Heart left ventricle (tissue), 16 donors: ENCODE results near the gene RBSN. TPM values are rescaled to one million over a fixed set of nuclear protein-coding genes. Genes with fewer than 3 reads are reported as not detected.

Source experiments
- ATAC-seq, 4 donors: fragments of 200-7000 bp; cut with Tn5 transposase; one replicate each; pipeline ENCODE4 v1.9.1; 2020 to 2022; ENCODE audit warnings: moderate library complexity in 4 of 4, mild to moderate bottlenecking in 3 of 4, moderate number of reproducible peaks in 1 of 4
- DNase-seq, 5 donors: peaks; one replicate each; pipeline ENCODE4 v3.0.0-alpha.2; 2020
- H3K27ac ChIP-seq, 12 donors: fragments of 200-600 bp; sonication (generic) in 4 of 12; one replicate each; pipeline versions ENCODE4 v1.5.0 to v1.8.0; 2016 to 2022; ENCODE audit warnings: mild to moderate bottlenecking in 2 of 12
- H3K27me3 ChIP-seq, 9 donors: fragments of 200-600 bp; sonication (generic) in 2 of 9; one replicate each; pipeline versions ENCODE4 v1.5.1 to v1.8.0; 2016 to 2022; ENCODE audit warnings: mild to moderate bottlenecking in 3 of 9
- H3K36me3 ChIP-seq, 9 donors: fragments of 200-600 bp; sonication (generic) in 2 of 9; one replicate each; pipeline versions ENCODE4 v1.5.0 to v1.8.0; 2018 to 2022; ENCODE audit warnings: mild to moderate bottlenecking in 2 of 9
- H3K4me1 ChIP-seq, 12 donors: fragments of 200-600 bp; sonication (generic) in 4 of 12; one replicate each; pipeline versions ENCODE4 v1.5.0 to v1.8.0; 2016 to 2022; ENCODE audit warnings: mild to moderate bottlenecking in 3 of 12
- H3K4me3 ChIP-seq, 12 donors: fragments of 200-600 bp; sonication (generic) in 4 of 12; one replicate each; pipeline versions ENCODE4 v1.5.0 to v1.8.0; 2017 to 2022; ENCODE audit warnings: mild to moderate bottlenecking in 9 of 12, moderate library complexity in 4 of 12
- H3K9me3 ChIP-seq, 12 donors: fragments of 200-600 bp; sonication (generic) in 4 of 12; one replicate each; pipeline versions ENCODE4 v1.5.0 to v1.8.0; 2016 to 2022; ENCODE audit warnings: mild to moderate bottlenecking in 1 of 12
- POLR2A ChIP-seq, 2 donors: fragments of 450-650 bp; IDR thresholded peaks; one replicate each; pipeline ENCODE4 v1.6.1; 2017; ENCODE audit warnings: antibody characterized with exemption in 2 of 2, mild to moderate bottlenecking in 2 of 2, moderate library complexity in 2 of 2
- WGBS, 4 donors: extraction: QIAGEN DNeasy Blood & Tissue Kit in 2 of 4; methylation state at CpG; one replicate each; pipeline versions ENCODE4 v1.1.5 to v1.1.7; 2013 to 2018; 5-methylcytosine and 5-hydroxymethylcytosine counted together
- intact Hi-C, 10 donors: fragments of 100-400 bp; cut with DNase I; formaldehyde crosslinking; loops; one replicate each; pipeline versions ENCODE4 v1.11.1 to v1.14.2; 2022
- polyA plus RNA-seq, 2 donors: library from polyadenylated mRNA; stranded (reverse); fragments of 200-250 nt; gene quantifications; one replicate each; pipeline ENCODE4 v1.2.3, GENCODE V29; 2013
- total RNA-seq, 9 donors: library from RNA; depleted of rRNA in 2 of 9; stranded (reverse); fragments of >200 nt in 2 of 9; fragmentation: NEBNext Ultra II Directional in 3 of 9; extraction: Animal tissue kit (Norgen Biotek cat#: 25700) in 3 of 9; gene quantifications; one replicate each; pipeline versions ENCODE4 v1.1.0 to v1.2.4, GENCODE V29; 2016 to 2023
- TF ChIP-seq, protein P1 (sequence below), 12 donors: fragments of 200-600 bp; sonication (generic) in 4 of 12; IDR thresholded peaks; one replicate each; pipeline versions ENCODE4 v1.5.0 to v1.8.0; 2018 to 2022; ENCODE audit warnings: antibody characterized with exemption in 12 of 12, mild to moderate bottlenecking in 5 of 12
- donor health status: ischemic (EF 13 %, LVEDD 7.1; RV severe dilation, severe dysfunction).
- donor health status: healthy with polysubstance abuse.
- donor health status: DM: no; HTN: yes; CAD: no.
- donor health status: DM: no; HTN: no; CAD: no.
- donor health status: ischemic (EF 25% LVEDD 6.9; RV normal size, moderate dysfunction).
- donor health status: ischemic (EF 25% LVEDD 5.7; RV mildly dilated, moderate dysfunction).
- donor health status: healthy.
- donor health status: DM: yes; HTN: yes; CAD: no.
- donor health status: ischemic (EF 35%, LVEDD 5.7; RV mildly dilated, moderate dysfunction).
- donor health status: nonischemic (EF 11% LVEDD 7.7; RV severe dilation, severe dysfunction).
- donor health status: DM: yes; HTN: yes; CAD: no.
- donor health status: PGD.
- donor health status: ischemic (EF 29% LVEDD 5.4; RV normal size, mild dysfunction).
- donor health status: nonischemic (EF 23%, LVEDD 6.1; RV moderate dilation, normal function).

The RBSN gene
- total and polyA plus RNA-seq, 11 donors: 5.1 to 24.1 (median 20.4) TPM

DNA sequence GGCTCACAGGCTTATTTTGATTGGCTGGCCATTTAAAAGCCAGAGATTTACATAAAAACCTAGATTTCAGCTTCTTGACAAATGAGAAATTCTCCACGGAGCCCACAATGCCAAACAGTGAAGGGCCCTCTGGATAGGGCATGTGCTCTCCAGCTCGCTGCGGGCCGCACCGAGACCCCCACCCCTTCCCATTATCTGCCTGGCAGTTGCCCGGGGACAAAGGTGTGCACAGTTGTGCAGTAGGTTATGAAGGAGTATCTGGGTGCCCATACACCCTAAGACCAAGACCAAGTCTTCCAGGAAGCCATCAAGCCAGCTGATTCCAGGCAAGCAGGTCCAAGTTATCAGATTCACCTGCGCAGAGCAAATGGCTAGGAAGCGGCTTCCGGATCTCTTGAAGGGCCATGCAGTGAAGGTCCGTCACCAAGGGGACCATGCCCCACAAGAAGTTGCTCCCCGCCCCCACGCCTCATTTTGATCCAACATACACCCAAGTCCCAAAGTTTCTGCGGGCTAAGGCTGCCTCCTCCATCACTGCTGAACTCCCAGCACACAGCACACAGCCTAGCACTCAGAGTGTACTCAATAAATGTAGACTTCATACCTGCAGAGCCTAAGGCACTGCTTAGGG lies 35.2 kb downstream of the RBSN start:
- peak overlapping the region in 9 of 12 donors; percentile 11 to 93 (median 91) for H3K27ac ChIP-seq
- H3K4me1 ChIP-seq: peaks cover 0 to 24% (median 15%) of the 10 kb centered on the region in 12 donors
- no peaks in the 10 kb centered on the region for H3K9me3 ChIP-seq
- DNase-seq: no peak
- TF ChIP-seq POLR2A (IDR thresholded peaks at IDR 0.05): no peak
- TF ChIP-seq, protein P1, sequence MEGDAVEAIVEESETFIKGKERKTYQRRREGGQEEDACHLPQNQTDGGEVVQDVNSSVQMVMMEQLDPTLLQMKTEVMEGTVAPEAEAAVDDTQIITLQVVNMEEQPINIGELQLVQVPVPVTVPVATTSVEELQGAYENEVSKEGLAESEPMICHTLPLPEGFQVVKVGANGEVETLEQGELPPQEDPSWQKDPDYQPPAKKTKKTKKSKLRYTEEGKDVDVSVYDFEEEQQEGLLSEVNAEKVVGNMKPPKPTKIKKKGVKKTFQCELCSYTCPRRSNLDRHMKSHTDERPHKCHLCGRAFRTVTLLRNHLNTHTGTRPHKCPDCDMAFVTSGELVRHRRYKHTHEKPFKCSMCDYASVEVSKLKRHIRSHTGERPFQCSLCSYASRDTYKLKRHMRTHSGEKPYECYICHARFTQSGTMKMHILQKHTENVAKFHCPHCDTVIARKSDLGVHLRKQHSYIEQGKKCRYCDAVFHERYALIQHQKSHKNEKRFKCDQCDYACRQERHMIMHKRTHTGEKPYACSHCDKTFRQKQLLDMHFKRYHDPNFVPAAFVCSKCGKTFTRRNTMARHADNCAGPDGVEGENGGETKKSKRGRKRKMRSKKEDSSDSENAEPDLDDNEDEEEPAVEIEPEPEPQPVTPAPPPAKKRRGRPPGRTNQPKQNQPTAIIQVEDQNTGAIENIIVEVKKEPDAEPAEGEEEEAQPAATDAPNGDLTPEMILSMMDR (IDR thresholded peaks at IDR 0.05): no peak
- peak in 3 of 4 donors; percentile 4 to 27 (median 7) for ATAC-seq
- peak overlapping the region; percentile 69 to 97 (median 84) for H3K4me3 ChIP-seq
- intact Hi-C loops: loop anchor here in 1 of 10 donors (10.0 kb wide), 1 partner anchor 139 kb away; no protein-coding TSS in a partner anchor
- H3K36me3 ChIP-seq: peaks cover 0 to 16% (median 7%) of the 10 kb centered on the region in 9 donors
- 81 to 84% (median 82%) methylated on average over 13 of the region's 13 CpGs for WGBS, 4 donors
- H3K27me3 ChIP-seq: no peaks in the 10 kb centered on the region

DNA sequence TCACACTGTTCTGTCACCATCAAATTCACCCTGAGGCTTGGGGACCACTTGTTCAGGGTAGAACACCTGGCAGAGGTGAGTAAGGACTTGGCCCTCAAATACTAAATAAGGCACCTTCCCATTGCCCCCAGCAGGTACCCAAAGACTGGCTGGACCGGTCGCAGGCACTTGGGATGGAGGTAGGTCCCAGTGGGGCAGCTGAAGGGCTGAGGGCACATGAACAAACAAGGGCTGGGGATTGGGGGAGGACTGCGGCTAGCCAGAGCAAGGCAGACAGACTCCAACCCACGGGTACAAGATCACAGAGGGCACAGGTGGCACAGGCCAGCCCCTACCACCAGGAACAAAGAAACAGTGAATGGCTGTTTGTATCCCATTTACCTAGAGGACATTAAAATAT lies 35.7 kb downstream of the RBSN start:
- TF ChIP-seq, protein P1 (IDR thresholded peaks at IDR 0.05): no peak
- no peak for TF ChIP-seq POLR2A (IDR thresholded peaks at IDR 0.05)
- ATAC-seq (peak in 3 of 4 donors; percentile 9 to 66 (median 60)), DNase-seq (peak in 1 of 5 donors; percentile 37)
- no peaks in the 10 kb centered on the region for H3K27me3 ChIP-seq
- peak overlapping the region in 11 of 12 donors; percentile 8 to 93 (median 59) for H3K27ac ChIP-seq
- WGBS, 4 donors: 60 to 75% (median 69%) methylated on average over 4 of the region's 4 CpGs
- H3K4me1 ChIP-seq: peaks cover 0 to 24% (median 15%) of the 10 kb centered on the region in 12 donors
- intact Hi-C loops: loop anchor here in 1 of 10 donors (10.0 kb wide), 1 partner anchor 138 kb away; no protein-coding TSS in a partner anchor
- H3K4me3 ChIP-seq: peak overlapping the region in 8 of 12 donors; percentile 69 to 90 (median 76)
- H3K9me3 ChIP-seq: no peaks in the 10 kb centered on the region
- H3K36me3 ChIP-seq: peaks cover 0 to 22% (median 12%) of the 10 kb centered on the region in 9 donors

DNA sequence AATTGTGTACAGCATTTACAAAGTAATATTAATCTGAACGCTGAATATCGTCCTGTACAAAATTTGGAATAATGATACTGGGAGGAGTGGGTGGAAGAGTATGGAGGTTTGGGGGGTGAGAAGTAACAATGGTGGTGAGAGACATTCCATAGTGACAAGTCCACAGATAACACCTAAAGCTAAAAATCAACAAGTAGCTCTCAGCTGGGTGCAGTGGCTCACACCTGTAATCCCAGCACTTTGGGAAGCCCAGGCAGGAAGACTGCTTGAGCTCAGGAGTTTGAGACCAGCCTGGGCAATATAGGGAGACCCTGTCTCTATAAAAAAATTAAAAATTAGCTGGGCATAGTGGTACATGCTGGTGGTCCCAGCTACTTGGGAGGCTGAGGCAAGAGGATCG lies 38.9 kb downstream of the RBSN start:
- Histone ChIP-seq H3K36me3 (peaks cover 0 to 42% (median 32%) of the 10 kb centered on the region in 9 donors), H3K27me3 (no peaks in the 10 kb centered on the region), H3K27ac (no peak overlapping the region), H3K4me3 (no peak overlapping the region), H3K9me3 (no peaks in the 10 kb centered on the region), H3K4me1 (peaks cover 0 to 21% (median 14%) of the 10 kb centered on the region in 12 donors)
- intact Hi-C loops: loop anchor here in 1 of 10 donors (10.0 kb wide), 1 partner anchor 135 kb away; no protein-coding TSS in a partner anchor
- no peak for TF ChIP-seq POLR2A (IDR thresholded peaks at IDR 0.05)
- TF ChIP-seq, protein P1 (IDR thresholded peaks at IDR 0.05): no peak
- no peak for DNase-seq
- no peak for ATAC-seq
- WGBS, 4 donors: 81 to 90% (median 87%) methylated on average over 3 of the region's 3 CpGs

DNA sequence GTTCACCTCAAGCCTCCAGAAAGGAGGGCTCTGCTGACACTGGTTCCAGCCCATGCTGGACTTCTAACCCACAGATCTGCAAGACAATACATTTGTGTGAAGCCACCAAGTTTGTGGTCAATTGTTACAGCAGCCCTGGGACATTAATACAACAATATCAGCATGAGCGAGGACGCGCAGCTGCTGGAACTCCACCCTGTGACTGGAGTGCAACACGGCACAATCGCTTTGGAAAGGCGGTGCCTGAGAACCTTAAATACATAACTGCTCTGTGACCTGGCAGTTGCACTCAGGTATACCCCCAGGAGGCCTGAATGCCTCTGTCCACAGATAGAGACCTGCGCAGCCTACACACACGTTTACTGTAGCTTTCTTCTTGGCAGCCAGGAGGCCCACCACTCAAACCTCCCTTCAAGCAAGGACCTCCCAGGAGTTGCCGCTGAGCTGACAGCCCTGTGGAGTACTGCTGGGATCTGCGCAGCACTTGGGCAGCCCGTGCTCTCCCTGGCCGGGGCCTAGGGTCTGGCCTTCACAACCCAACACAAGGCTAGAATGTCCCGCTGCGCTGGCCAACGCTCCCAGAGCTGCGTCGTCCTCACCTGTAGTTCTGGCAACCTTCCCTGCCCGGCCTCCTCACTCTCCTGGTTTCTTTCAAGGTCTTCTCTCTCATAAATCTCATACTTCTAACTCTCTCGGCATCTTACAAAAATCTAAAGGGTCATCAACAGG lies 42.1 kb downstream of the RBSN start:
- peaks cover 0 to 61% (median 45%) of the 10 kb centered on the region in 9 donors for H3K36me3 ChIP-seq
- no peaks in the 10 kb centered on the region for H3K27me3 ChIP-seq
- intact Hi-C loops: loop anchor here in 1 of 10 donors (10.0 kb wide), 1 partner anchor 122 kb away; no protein-coding TSS in a partner anchor
- H3K27ac ChIP-seq: no peak overlapping the region
- peaks cover 0 to 6% (median 0%) of the 10 kb centered on the region in 12 donors for H3K9me3 ChIP-seq
- 90 to 96% (median 93%) methylated on average over 16 to 19 of the region's 19 CpGs for WGBS, 4 donors
- peak in 2 of 4 donors; percentile 10 to 16 for ATAC-seq
- H3K4me3 ChIP-seq: no peak overlapping the region
- TF ChIP-seq, protein P1 (IDR thresholded peaks at IDR 0.05): no peak
- no peak for TF ChIP-seq POLR2A (IDR thresholded peaks at IDR 0.05)
- peaks cover 0 to 16% (median 0%) of the 10 kb centered on the region in 12 donors for H3K4me1 ChIP-seq
- no peak for DNase-seq
